Suppressor macrophage treated with lipopolysaccharide for 1 hour (primary cell): ENCODE measurements around the gene NLGN4Y.
"Not testable (repeated sequence)": the region's sequence is repeated elsewhere in the genome, so short reads cannot be mapped to it uniquely, and the experiment has no call there.

Source experiments
- DNase-seq, 3 donors: peaks; one replicate each; pipeline ENCODE4 v3.0.0-alpha.2; 2020 to 2022

NLGN4Y gene

DNA sequence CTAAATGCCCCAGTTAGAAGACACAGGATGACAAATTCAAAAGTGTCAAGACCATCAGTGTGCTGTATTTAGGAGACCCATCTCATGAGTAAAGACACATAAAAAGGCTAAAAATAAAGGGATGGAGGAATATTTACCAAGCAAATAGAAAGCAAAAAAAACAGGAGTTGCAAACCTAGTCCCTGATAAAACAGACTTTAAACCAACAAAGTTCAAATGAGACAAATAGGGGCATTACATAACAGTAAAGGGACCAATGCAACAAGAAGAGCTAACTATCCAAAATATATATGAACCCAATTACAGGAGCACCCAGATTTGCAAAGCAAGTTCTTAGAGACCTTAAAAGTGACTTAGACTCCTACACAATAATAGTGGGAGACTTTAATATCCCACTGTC is 336.1 kb downstream of the NLGN4Y start:
- DNase-seq: no peak

GRCh38 chrY:14861033-14861432 is 336.7 kb downstream of the NLGN4Y start:
- not testable (repeated sequence) for DNase-seq

GRCh38 chrY:14871971-14872370 is 347.6 kb downstream of the NLGN4Y start:
- DNase-seq: no peak
